ENCODE measurements around the gene DMD.

DMD gene

DNA sequence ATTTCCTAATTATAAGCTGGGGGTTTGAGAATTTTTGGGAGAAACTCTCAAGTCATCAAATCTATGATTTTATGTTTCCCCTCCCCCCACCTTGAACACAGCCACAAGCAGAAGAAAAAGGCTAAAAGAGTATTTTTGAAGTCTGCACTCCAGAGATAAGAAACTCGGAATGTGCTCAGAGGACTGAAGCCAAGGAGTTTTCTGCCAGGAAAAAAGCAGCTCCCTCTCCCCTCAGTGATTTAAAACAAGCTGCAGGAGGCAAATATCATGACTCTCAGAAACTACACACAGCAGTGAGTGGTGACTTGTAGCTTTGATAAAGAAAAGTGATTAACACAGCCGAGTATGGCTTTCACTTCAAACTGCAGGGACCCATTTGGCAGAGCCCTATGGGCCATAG is 1339.3 kb downstream of the DMD start:
- no peak for DNase-seq (ENCODE audit: low spot score)

DNA sequence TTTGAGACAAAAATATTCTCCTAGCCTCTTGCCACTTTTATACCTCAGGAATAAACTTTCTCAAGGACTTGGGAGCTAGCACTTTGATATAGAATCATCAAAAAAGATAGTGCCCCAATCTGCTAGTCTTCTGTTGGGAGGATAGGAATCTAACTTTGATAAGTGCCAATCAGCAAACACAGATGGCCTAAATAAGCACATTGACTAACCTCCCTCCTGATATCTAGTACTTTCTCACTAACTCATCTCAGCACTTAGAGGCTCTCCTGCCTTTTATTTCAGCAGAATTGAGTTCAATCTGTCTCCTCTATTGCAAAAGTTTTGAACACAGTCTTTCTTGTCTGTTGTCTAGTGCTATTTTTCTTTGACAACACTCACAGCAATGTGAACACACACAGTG is 1341.1 kb downstream of the DMD start:
- no peak for DNase-seq (ENCODE audit: low spot score)

DNA sequence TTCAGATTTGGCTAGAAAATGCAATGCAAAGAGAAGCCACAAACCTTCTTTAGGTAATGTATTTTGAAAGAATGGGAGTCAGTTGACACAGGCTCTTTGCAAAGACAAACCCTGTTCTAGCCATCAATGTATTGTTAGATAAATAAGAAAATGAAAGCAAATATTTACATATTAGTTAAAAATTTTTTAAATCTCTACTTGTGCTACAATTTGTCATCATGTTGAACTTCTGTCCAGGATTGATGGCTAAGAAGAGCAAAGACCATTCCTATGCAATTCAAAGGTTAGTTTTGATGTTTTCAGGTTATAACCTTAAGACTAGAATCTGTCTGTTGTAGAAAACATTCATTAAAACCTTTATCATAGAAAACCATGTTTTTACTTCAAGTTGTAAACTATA is 1350.7 kb downstream of the DMD start:
- no peak for DNase-seq (ENCODE audit: low spot score)

DNA sequence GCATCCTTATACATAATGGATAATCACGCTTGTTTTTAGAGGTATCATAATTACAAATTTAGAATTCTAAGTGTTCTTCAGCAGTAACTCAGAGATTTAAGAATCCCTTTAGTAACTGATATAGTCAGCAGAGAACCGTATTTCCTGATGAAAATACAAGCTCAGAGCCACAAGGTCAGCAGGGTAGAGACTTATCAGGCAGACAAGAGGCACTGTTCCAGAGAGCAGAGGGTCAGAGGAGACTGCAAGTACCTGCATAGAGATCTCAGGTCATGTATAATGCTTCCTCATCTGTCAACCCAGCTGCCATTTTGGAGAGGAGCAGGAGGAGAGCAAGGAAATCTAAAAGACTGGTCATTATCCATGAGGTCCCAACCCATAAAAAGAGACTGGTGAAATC is 1352.4 kb downstream of the DMD start:
- no peak for DNase-seq (ENCODE audit: low spot score)

DNA sequence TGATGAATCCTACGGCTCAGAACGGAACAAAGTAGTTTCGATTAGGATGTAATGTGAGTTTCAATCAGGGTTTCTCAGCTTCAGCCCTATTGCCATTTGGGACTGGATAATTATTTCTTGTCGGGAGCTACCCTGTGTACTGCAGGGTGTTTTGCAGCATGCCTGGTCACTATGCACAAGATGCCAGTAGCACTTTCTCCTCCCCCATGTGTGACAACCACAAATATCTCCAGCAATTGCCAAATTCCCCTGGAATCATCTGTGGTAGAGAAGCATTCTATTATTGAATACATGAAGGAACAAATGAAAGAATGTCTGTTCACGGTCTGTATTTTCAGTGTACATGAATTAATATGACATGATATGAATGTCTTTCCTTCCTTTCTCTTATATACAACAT is 1356.6 kb downstream of the DMD start:
- no peak for DNase-seq (ENCODE audit: low spot score)

DNA sequence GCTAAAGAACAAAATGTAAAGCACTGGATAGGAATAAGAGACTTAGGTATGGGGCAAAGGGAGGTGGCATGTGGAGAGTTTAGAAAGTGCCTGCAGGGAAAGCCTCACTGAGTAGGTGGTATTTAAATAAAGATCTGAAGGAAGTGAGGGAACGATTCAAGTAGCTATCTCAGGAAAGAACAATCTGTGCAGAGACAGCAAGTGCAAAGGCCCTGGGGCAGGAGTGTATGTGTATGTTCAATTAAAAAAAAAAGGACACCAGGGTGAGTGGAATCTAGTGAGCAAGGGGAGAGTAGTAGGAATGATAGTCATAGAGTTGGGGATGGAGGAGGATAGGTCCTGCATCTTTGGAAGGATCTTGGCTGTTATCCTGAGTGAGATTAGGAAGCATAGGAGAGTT is 1359.6 kb downstream of the DMD start:
- DNase-seq (ENCODE audit: low spot score): no peak

DNA sequence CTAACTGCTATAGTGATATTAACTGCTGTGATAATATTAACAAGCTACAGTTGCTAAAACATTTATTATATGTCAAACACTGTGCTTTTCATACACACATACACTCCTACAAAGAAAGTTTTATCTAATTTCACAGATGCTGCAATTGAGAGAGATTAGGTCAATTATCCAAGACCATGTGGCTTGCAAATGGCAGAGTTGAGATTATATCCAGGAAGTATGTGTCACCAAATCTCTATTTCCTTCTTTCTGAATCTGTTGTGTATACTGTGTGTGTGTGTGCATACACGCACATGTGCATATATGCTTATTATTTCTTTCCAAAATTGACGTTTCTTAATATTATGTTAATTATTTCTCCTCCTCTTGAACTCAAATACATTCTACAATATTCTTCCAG is 1363.6 kb downstream of the DMD start:
- DNase-seq (ENCODE audit: low spot score): no peak

DNA sequence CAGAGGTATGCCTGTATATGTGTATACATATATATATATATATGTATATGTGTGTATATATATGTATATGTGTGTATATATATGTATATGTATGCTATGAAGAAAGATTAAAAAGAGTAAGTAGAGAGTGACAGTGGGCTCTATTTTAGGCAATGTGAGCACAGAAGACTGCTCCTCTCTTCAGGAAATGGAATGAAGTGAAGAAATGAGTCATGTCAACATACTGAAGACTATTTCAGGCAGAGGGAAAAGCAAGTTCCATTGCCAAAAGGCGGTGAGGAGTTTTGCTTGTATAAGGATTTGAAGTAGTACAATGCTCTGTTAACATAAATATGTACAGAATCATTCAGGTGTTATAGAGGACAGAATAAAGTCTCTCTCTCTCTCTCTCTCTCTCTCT is 1366.3 kb downstream of the DMD start:
- no peak for DNase-seq (ENCODE audit: low spot score)

DNA sequence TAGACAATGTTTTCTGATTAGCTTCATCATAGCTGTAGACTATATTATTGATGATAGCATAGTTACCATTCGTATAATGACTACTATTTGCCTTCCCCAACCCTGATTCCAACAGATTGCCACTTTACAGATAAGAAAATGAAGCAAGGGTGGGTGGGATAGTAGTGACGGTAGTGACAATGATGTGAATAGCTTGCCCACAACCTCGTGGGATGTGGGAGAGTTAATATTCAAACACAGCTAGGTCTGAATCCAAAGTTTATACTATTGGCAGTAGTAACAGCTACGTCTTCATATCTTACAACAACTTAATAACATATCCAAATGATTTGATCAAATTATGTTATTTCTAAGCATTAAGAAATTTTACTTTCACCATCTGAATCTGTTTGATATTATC is 1372.7 kb downstream of the DMD start:
- no peak for DNase-seq (ENCODE audit: low spot score)

DNA sequence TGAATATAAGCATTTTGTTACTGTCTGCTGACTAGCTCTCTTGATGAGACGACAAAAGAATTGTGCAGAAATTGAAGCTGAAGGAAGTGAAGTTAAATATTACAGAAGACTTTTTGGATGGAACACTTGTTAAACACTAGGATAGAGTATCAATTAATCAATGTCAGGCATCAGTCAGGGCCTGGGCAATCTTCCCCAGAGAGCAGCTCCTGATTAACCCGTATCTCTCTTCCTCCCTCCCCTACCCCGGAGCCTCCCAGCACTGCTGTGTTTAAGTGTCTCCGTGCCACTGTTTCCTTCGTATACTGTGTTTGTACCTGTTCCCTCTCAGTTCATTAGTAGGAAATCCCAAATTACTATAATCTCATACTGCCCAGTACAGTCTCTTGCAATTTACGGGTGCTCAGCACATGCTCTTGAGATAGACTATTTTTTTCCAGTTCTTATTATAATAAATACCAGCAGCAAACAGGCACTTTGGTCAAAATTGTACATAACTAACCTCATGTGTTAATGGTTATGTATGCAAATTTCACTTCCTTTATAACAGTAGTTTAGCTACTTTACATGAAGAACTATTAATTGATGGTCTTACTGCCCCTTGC is 1373.8 kb downstream of the DMD start:
- DNase-seq (ENCODE audit: low spot score): peak; percentile 11

DNA sequence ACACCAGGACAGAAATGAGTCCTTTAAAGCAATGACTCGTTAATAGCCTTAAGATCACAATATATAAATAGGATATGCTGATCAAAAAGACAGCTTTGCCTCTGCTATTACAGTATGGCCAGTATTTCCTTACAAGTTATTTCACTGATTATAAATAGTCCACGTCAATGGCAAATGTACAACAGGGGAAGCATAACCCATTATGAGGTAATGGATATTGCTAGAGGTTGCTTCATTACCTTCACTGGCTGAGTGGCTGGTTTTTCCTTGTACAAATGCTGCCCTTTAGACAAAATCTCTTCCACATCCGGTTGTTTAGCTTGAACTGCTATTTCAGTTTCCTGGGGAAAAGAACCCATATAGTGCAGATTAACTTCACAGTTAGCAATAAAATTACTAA is 1374.9 kb downstream of the DMD start:
- DNase-seq (ENCODE audit: low spot score): no peak

DNA sequence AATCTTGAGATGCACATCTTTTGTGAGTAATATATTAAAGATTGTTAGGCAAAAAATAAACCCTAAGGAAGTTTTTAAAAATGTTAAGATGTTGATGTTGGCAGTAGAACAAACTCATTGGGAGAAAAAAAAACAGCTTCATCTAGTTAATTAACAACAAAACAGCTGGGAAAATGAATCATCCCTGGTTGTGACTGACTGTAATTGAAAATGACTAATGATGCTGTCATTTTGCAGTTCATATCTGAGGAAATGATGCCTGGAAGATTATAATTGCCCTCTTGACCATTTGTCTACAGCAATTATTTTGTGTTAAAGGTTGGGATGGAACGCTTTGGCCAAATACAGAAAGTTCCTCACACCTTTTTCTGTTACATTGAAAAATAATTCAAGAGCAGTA is 1379.1 kb downstream of the DMD start:
- DNase-seq (ENCODE audit: low spot score): peak; percentile 35

DNA sequence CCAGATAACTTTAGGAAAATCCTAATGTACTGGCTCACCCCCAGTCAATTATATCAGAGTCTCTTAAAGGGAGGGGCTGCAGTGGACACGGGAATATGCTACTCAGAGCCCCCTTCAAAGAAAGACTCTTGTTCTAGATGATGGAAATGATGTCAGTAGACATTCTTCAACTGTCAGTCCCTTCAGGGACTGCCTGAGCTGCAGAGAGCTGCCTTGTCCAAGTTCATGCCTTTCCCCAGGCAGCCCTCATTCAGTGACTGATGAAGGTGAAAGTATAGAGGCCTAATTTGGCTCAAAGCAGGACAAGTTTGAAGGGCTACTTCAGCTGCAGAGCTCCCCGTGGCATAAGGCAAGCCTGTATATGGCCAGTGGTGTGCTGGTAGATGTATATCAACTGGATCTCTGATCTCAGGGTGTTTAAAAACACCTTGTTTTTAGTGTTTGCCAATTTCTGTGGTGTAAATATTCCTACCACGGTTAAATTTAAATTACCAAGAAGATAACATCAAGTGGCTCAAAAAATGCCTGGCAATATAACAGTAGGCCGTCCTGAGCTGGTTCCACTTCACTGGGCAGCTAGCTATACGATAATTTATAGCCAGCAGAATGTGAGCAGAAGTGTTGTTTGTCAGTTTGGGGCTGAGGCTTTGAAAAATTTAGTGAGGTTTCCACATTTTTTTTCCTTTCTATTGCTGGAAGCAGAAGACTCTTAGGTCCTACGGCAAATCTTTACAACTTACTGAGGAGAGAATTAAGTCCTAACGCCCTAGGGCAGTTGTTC is 1390.7 kb downstream of the DMD start:
- DNase-seq (ENCODE audit: low spot score): peak; percentile 36

DNA sequence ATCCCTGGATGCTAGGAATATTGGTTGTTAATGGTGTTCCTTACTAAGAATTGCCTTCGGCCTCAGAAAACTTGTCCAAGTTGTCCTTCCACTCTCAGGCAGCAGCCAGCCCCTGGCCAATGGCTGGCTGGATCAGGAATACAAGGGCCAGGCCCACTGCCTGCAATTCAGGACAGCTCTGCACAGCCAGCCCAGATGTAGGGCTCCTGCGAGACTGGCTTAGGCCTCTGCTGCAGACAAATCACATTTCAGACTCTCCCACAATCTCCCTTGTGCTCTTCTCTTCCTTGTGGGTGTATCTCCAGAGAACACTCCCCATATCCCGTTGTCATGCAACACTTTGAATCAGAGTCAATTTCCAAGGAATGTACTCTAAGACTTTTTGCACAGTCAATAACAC is 1391.9 kb downstream of the DMD start:
- no peak for DNase-seq (ENCODE audit: low spot score)

DNA sequence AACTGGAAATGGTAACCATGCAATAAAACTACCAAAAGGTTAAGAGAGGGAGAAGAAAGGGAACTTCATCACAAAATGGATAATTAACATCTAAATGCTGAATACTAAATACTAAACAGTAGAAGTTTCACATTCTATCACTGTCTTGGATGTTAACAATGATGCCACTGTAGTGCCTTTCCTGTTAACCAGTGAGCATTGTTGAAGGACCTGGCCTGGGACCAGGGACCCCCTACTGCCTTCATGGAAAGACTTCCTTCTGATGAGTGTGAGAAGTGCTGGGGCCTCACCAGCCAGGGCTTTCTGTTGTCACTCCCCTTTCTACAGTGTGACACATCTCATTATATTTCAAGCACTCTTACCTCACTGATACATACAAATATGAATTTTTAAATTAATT is 1400.2 kb downstream of the DMD start:
- DNase-seq (ENCODE audit: low spot score): no peak

DNA sequence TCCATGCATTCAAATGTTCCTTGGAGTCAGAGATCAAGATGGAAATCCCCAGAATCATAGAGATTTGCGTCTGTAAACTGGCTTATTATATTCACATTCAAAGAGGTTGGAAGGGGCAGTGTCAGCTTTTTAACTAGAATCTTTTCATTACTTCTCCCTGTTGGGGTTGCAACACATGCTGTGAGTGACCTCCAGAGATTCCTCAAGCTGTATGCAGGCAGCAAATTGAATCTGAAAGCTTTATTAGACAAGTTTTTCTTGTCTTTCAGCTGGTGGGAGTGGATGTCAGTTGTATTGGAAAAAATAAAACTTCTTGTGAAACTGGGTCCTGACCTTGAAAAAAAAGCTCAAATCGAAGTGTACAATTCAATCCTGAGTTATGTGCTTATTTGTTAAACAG is 1403.0 kb downstream of the DMD start:
- DNase-seq (ENCODE audit: low spot score): no peak

DNA sequence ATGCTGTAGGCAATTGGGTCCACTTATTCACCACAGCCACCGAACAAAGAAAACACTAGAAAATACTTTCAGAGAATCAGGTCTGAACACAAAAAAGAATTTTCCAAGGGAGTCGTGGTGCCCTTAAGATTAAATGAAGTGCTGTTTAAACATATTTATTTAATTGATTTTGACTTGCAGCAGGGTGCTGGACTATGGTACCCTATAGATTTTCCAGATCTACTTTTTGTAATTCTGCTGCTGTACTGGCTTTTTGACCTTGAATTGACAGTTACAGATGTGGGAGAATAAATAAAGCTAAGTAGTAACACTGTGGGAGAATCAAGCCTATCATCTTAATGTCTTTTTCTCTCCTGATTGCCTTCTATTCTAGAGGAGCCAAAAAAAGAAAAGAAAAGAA is 1404.2 kb downstream of the DMD start:
- no peak for DNase-seq (ENCODE audit: low spot score)

DNA sequence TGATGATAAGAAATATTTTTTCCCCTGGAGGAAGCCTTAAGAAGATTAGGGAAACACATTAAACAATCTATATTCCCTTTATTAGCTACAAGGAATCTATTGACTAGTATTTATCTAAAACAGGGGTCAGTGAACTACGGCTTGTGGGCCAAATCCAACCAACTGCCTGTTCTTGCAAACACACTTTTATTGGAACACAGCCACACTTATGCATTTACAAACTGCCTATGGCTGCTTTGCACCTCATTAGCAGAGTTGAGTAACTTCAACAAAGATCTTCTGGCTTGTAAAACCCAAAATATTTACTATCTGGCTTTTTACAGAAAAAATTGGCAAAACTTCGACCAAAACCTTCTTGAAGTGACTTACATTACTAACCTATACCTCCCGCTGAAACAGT is 1405.6 kb downstream of the DMD start:
- DNase-seq (ENCODE audit: low spot score): no peak

DNA sequence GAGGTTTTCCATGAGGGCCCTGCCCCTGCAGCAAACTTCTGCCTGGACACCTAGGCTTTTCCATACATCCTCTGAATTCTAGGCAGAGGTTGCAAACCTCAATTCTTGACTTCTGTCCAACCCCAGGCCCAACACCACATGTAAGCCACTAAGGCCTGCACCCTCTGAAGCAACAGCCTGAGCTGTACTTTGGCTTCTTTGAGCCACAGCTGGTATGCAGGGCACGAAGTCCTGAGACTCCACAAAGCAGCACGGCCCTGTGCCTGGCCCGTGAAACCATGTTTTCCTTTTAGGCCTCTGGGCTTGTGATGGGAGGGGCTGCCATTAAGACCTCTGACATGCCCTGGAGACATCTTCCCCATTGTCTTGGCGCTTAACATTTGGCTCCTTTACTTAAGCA is 1411.1 kb downstream of the DMD start:
- DNase-seq (ENCODE audit: low spot score): no peak

DNA sequence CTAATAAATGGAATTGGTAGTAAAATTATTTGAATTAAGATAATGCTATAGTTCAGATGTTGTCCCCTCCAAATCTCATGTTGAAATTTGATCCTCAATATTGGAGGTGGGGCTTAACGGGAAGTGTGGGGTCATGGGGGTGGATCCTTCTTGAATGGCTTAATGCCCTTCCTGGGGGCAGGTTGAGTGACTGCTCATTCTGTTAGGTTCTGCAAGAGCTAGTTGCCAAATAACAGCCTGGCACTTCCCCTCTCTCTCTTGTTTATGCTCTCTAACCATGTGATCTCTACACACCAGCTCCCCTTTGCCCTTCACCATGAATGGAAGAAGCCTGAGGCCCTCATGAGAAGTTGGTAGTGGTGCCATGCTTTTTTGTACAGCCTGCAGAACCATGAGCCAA is 1414.7 kb downstream of the DMD start:
- DNase-seq (ENCODE audit: low spot score): no peak

DNA sequence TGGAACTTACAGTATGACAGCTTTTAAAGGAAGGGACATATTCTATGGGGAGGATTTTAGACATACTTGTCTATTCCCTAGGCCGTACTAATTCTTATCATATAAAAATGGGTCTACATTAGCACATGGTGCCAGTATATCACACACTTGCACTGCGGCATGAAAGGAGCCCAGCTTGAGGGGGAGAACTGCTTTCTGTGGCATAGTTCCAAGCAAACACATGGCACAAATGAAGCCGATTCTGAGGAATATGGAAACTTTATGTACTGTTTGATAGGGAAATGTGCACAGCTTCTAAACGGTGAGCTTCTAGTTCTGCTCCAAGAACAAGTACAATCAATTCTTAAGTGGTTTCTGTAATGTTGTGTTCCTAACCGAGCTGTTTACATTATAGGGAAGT is 1463.9 kb downstream of the DMD start:
- DNase-seq (ENCODE audit: low spot score): no peak

DNA sequence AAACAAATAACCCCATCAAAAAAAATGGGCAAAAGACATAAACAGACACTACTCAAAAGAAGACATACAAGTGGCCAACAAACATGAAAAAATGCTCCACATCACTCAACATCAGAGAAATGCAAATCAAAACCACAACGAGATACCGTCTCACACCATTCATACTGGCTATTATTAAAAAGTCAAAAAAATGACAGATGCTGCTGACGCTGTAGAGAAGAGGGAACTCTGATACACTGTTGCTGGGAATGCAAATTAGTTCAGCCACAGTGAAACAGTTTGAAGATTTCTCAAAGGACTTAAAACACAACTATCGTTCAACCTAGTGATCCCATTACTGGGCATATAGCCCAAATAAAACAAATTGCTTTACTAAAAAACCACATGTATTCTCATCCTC is 1468.3 kb downstream of the DMD start:
- DNase-seq (ENCODE audit: low spot score): no peak

DNA sequence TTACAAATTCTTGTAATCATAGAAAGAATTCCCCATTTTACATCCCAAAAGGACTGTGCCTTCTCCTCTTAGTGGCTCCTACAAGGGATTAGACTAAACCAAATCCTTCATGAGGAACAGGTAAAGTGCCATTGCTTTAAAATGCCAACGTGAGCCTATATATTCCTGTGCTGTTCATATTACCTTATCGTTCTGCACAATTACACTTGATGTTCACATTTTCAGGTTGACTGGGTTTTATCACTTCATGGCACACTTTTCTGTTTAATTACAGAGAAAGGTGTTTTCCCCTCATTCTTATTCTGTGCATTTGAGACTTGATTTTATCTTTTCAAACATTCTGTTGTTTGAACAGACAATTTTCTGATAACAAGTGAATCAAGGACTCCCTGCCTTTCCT is 1493.9 kb downstream of the DMD start:
- no peak for DNase-seq (ENCODE audit: low spot score)

DNA sequence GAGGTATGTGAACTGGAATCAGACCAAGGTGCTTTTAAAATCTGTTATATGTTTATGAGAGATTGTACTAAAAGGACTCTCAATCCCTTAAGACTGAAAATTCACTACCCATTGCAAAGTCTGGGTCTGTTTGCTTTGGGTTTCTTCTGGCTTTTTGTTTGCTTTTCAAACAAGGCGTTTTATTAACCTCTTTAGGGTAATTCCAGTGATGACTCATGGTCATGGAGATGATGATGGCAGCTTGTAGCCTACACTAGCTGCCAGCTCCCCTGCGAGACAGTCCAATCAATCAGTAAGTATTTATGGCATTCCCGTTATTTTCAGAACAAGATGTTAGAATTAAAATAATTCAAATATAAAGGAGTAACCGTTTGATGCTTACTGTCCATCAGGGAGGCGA is 1495.7 kb downstream of the DMD start:
- DNase-seq (ENCODE audit: low spot score): no peak

Data from SK-N-DZ (cell line).